HepG2 (cell line): ENCODE measurements around the gene RIPK1. TPM values are rescaled to one million over a fixed set of nuclear protein-coding genes. Genes with fewer than 3 reads are reported as not detected.

Source experiments
- ATAC-seq: fragments of 200-7000 bp; cut with Tn5 transposase; 3 replicates; pipeline ENCODE4 v1.9.1; 2020; ENCODE audit warnings: mild to moderate bottlenecking, moderate library complexity
- BruUV-seq: library from RNA; stranded (reverse); fragments of 400-500 nt; replicated peaks from 2 replicates; lab custom pipeline; 2021; lab: Mats Ljungman, UMichigan
- CTCF ChIA-PET: fragments of 300-600 bp; formaldehyde crosslinking; extraction: SDS; loops from one replicate; lab custom pipeline; 2021; ENCODE audit warnings: low total read pairs, inconsistent platforms, low intra/inter-chr PET ratio; lab: Yijun Ruan, JAX
- POLR2A ChIA-PET: fragments of 350-600 bp; sonication (Branson Sonifier 250); formaldehyde crosslinking; loops from one replicate; lab custom pipeline; 2020; ENCODE audit warnings: antibody characterized with exemption, inconsistent platforms; lab: Yijun Ruan, JAX
- DNase-seq: peaks from one replicate; pipeline ENCODE4 v3.0.0-alpha.2; 2015; ENCODE audit warnings: low spot score
- FAIRE-seq: peaks from 3 replicates; lab custom pipeline; 2011; peaks lifted over from hg19 to GRCh38; lab: Jason Lieb, UNC
- H2AFZ ChIP-seq: one replicate; pipeline ENCODE4 v1.6.1; 2011; ENCODE audit warnings: low read length, inconsistent platforms
- H3K27ac ChIP-seq: fragments of 300-600 bp; 3 replicates; pipeline ENCODE4 v1.8.0; 2011; ENCODE audit warnings: mixed run types, mild to moderate bottlenecking, mixed read lengths, low read length, inconsistent platforms; ENCODE audit not compliant: insufficient read depth; ENCODE audit errors: extremely low read length
- H3K27me3 ChIP-seq, 2 experiments: fragments of 200-600 bp in 1 of 2; 2 replicates in 1 of 2; 3 replicates in 1 of 2; pipeline versions ENCODE4 v1.6.0 to v1.8.0; 2011; ENCODE audit warnings: low read length in 2 of 2, mild to moderate bottlenecking in 2 of 2, moderate library complexity in 2 of 2, inconsistent platforms in 1 of 2; ENCODE audit not compliant: insufficient read depth in 2 of 2, control insufficient read depth in 1 of 2
- H3K36me3 ChIP-seq, 2 experiments: fragments of 200-600 bp in 1 of 2; replicated peaks in 1 of 2; 2 replicates in 1 of 2; 3 replicates in 1 of 2; pipeline versions ENCODE4 v1.5.1 to v1.8.0; 2011; ENCODE audit warnings: low read length in 2 of 2, inconsistent platforms in 1 of 2; ENCODE audit not compliant: insufficient read depth in 2 of 2, control insufficient read depth in 1 of 2
- H3K4me1 ChIP-seq: 2 replicates; pipeline ENCODE4 v1.5.1; 2012; ENCODE audit warnings: low read length, inconsistent platforms; ENCODE audit not compliant: insufficient read depth
- H3K4me2 ChIP-seq: 2 replicates; pipeline ENCODE4 v1.6.0; 2011; ENCODE audit warnings: low read depth, low read length, inconsistent platforms
- H3K4me3 ChIP-seq, 3 experiments: fragments of 200-600 bp in 1 of 3; sonication (generic), shearing (Covaris generic) in 1 of 3; replicated peaks in 1 of 3; 2 replicates each; pipeline ENCODE4 v1.5.1; 2011 to 2016; ENCODE audit warnings: low read length in 3 of 3, inconsistent platforms in 2 of 3, low read depth in 2 of 3, mild to moderate bottlenecking in 2 of 3, control low read depth in 1 of 3, mixed read lengths in 1 of 3; ENCODE audit not compliant: insufficient read depth in 1 of 3
- H3K79me2 ChIP-seq: one replicate; pipeline ENCODE4 v1.6.1; 2011; ENCODE audit warnings: low read length, inconsistent platforms; ENCODE audit not compliant: insufficient read depth
- H3K9ac ChIP-seq: 2 replicates; pipeline ENCODE4 v1.6.0; 2011; ENCODE audit warnings: mild to moderate bottlenecking, low read depth, low read length, inconsistent platforms; ENCODE audit not compliant: insufficient read depth
- H3K9me3 ChIP-seq: 2 replicates; pipeline ENCODE4 v1.5.1; 2012; ENCODE audit warnings: mild to moderate bottlenecking, low read length
- H4K20me1 ChIP-seq: 2 replicates; pipeline ENCODE4 v1.6.0; 2011; ENCODE audit warnings: inconsistent platforms, mild to moderate bottlenecking, low read length, moderate library complexity; ENCODE audit not compliant: insufficient read depth
- CTCF ChIP-seq: sonication (generic); formaldehyde crosslinking; IDR thresholded peaks from 2 replicates; pipeline ENCODE4 v1.5.0; 2020; ENCODE audit warnings: mild to moderate bottlenecking, missing genetic modification reagents, moderate library complexity
- ZFP37 ChIP-seq: sonication (generic); formaldehyde crosslinking; IDR thresholded peaks from 2 replicates; pipeline ENCODE4 v1.4.0; 2020; ENCODE audit warnings: missing genetic modification reagents, borderline replicate concordance
- WGBS: methylation state at CpG from one replicate; pipeline ENCODE4 v1.1.6; 2017; ENCODE audit warnings: low lambda C conversion rate; 5-methylcytosine and 5-hydroxymethylcytosine counted together
- in situ Hi-C: cut with HindIII; loops from 2 replicates; pipeline ENCODE4 v1.10.0; 2017; ENCODE audit warnings: low pct_unique_long_range_greater_than_20kb; ENCODE audit not compliant: extremely low pct_ligation_motif_present
- intact Hi-C: fragments of 100-400 bp; cut with micrococcal nuclease; formaldehyde crosslinking; loops from one replicate; pipeline ENCODE4 v1.10.0; 2022; ENCODE audit not compliant: unreplicated experiment
- polyA plus RNA-seq, 8 experiments: library from polyadenylated mRNA; depleted of rRNA in 3 of 8; stranded (reverse) in 7 of 8; unstranded in 1 of 8; fragments of >200 nt; fragmentation: Illumina TruSeq in 4 of 8; extraction: Trizol in 4 of 8; gene quantifications; 2 replicates each; pipeline versions ENCODE4 v1.2.1 to v1.2.3, GENCODE V29; 2011 to 2016; ENCODE audit warnings: low read depth in 4 of 8, missing spikeins in 1 of 8, mixed read lengths in 1 of 8; ENCODE audit not compliant: insufficient read depth in 1 of 8
- small RNA-seq, 3 experiments: library from RNA; depleted of rRNA; stranded (forward); fragments of <200 nt; gene quantifications; one replicate each; pipeline ENCODE3, GENCODE V24; 2012; ENCODE audit warnings: low read depth in 2 of 3, low replicate concordance in 1 of 3; ENCODE audit not compliant: insufficient read length in 3 of 3, insufficient read depth in 2 of 3
- total RNA-seq, 5 experiments: library from RNA; depleted of rRNA; stranded (reverse); fragments of >200 nt; fragmentation: Illumina TruSeq; extraction: Trizol; gene quantifications; 2 replicates each; pipeline ENCODE4 v1.2.3, GENCODE V29; 2016; ENCODE audit warnings: low read depth in 1 of 5

The RIPK1 gene
- total and polyA plus RNA-seq, 2 of the 13 experiments (the other 11 are each of a cell fraction or from before 2014, with no cell fraction given) = 9.0 to 10.3 TPM

- 93% methylated on average over 6 of the region's 6 CpGs for WGBS
- BruUV-seq = no TSS peak
- in situ Hi-C loops = no loop called here
- no peak for TF ChIP-seq ZFP37
- peak; percentile 5; the same call in 1 of the 2 replicates for TF ChIP-seq CTCF (CRISPR knock-in tag)
- TF ChIP-seq, all 625 proteins: peak for 1
- ChIA-PET POLR2A (interaction anchor here (2.4 kb wide), 1 partner anchor 25 kb away, joined by 8 read pairs; no protein-coding TSS in a partner anchor), CTCF (no interaction called here)
- Histone ChIP-seq H3K79me2 (no peaks in the 10 kb centered on the region), H3K36me3 (no peaks in the 10 kb centered on the region), H3K27me3 (no peaks in the 10 kb centered on the region), H3K4me2 (no peak overlapping the region), H3K4me3 (no peak overlapping the region), H4K20me1 (no peaks in the 10 kb centered on the region), H3K27ac (no peak overlapping the region), H2AFZ (no peak overlapping the region), H3K9ac (no peak overlapping the region), H3K4me1 (peaks cover 56% of the 10 kb centered on the region), H3K9me3 (no peaks in the 10 kb centered on the region)
- DNase-seq (no peak), FAIRE-seq (no peak), ATAC-seq (no peak)
- intact Hi-C loops = no loop called here
These were observed 96.1 kb downstream of the RIPK1 start for GRCh38 chr6:3164388-3164787.

Small RNA genes within 50 kb of the gene (small RNA-seq; reads per million reads assigned to genes)
- gene AL133351.4 (0 reads per million in 3 experiments), gene RNA5SP201 (0 reads per million in 3 experiments)

Other genes starting within 250 kb of the RIPK1 start
- 41.4 and 60.1 TPM in 2 replicates for gene SERPINB1, start 226.6 kb upstream of the RIPK1 start, total RNA-seq (2016; rRNA removed; fragmentation: Illumina TruSeq; extraction: Trizol)
- gene SERPINB1, start 226.6 kb upstream of the RIPK1 start, polyA plus RNA-seq (2011; rRNA removed) = 48.7 and 60.5 TPM in 2 replicates
- gene SERPINB9, start 165.2 kb upstream of the RIPK1 start, total RNA-seq (2016; rRNA removed; fragmentation: Illumina TruSeq; extraction: Trizol) = 7.2 and 9.8 TPM in 2 replicates
- gene SERPINB9, start 165.2 kb upstream of the RIPK1 start, polyA plus RNA-seq (2011; rRNA removed) = 32.5 and 36.7 TPM in 2 replicates
- gene SERPINB6, start 96.9 kb upstream of the RIPK1 start, total RNA-seq (2016; rRNA removed; fragmentation: Illumina TruSeq; extraction: Trizol) = 38.2 and 44.8 TPM in 2 replicates
- gene SERPINB6, start 96.9 kb upstream of the RIPK1 start, polyA plus RNA-seq (2011; rRNA removed) = 61.3 and 63.6 TPM in 2 replicates
- 56.5 and 63.0 TPM in 2 replicates for gene NQO2, start 68.6 kb upstream of the RIPK1 start, total RNA-seq (2016; rRNA removed; fragmentation: Illumina TruSeq; extraction: Trizol)
- 27.4 and 32.2 TPM in 2 replicates for gene NQO2, start 68.6 kb upstream of the RIPK1 start, polyA plus RNA-seq (2011; rRNA removed)
- 39.5 and 48.6 TPM in 2 replicates for gene BPHL, start 50.2 kb downstream of the RIPK1 start, total RNA-seq (2016; rRNA removed; fragmentation: Illumina TruSeq; extraction: Trizol)
- 35.6 and 37.8 TPM in 2 replicates for gene BPHL, start 50.2 kb downstream of the RIPK1 start, polyA plus RNA-seq (2011; rRNA removed)
- gene TUBB2A, start 89.0 kb downstream of the RIPK1 start, total RNA-seq (2016; rRNA removed; fragmentation: Illumina TruSeq; extraction: Trizol) = 35.3 and 38.1 TPM in 2 replicates
- gene TUBB2A, start 89.0 kb downstream of the RIPK1 start, polyA plus RNA-seq (2011; rRNA removed) = 106 and 178 TPM in 2 replicates
- 9.3 and 10.3 TPM in 2 replicates for gene TUBB2B, start 159.2 kb downstream of the RIPK1 start, total RNA-seq (2016; rRNA removed; fragmentation: Illumina TruSeq; extraction: Trizol)
- 23.6 and 39.5 TPM in 2 replicates for gene TUBB2B, start 159.2 kb downstream of the RIPK1 start, polyA plus RNA-seq (2011; rRNA removed)
- gene PSMG4, start 190.5 kb downstream of the RIPK1 start, total RNA-seq (2016; rRNA removed; fragmentation: Illumina TruSeq; extraction: Trizol) = 24.5 and 32.8 TPM in 2 replicates
- 28.5 and 32.8 TPM in 2 replicates for gene PSMG4, start 190.5 kb downstream of the RIPK1 start, polyA plus RNA-seq (2011; rRNA removed)